GM12878 (cell line): ENCODE results near the gene PRRG3. TPM values are rescaled to one million over a fixed set of nuclear protein-coding genes. Genes with fewer than 3 reads are reported as not detected.

Experiments used
- ATAC-seq: fragments of 200-7000 bp; cut with Tn5 transposase; 3 replicates; pipeline ENCODE4 v1.9.1; 2020; ENCODE audit warnings: mild to moderate bottlenecking, moderate library complexity
- BruUV-seq: library from RNA; stranded (reverse); fragments of 400-500 nt; replicated peaks from 2 replicates; lab custom pipeline; 2021; lab: Mats Ljungman, UMichigan
- CTCF ChIA-PET: fragments of 300-600 bp; sonication (Branson Sonifier 250); formaldehyde crosslinking; extraction: SDS; loops from one replicate; lab custom pipeline; 2021; ENCODE audit warnings: inconsistent platforms; lab: Yijun Ruan, JAX
- POLR2A ChIA-PET: fragments of 350-600 bp; formaldehyde crosslinking; extraction: SDS; loops from one replicate; lab custom pipeline; 2021; ENCODE audit warnings: inconsistent platforms; lab: Charles Lee
- RAD21 ChIA-PET: fragments of 300-600 bp; sonication (Branson Sonifier 250); formaldehyde crosslinking; loops from one replicate; lab custom pipeline; 2023; ENCODE audit warnings: antibody characterized with exemption; ENCODE audit not compliant: unreplicated experiment; lab: Charles Lee
- SMC1A ChIA-PET: fragments of 300-600 bp; sonication (Branson Sonifier 250); formaldehyde crosslinking; loops from one replicate; lab custom pipeline; 2023; ENCODE audit not compliant: unreplicated experiment, uncharacterized antibody; lab: Charles Lee
- DNase-seq: peaks from one replicate; pipeline ENCODE4 v3.0.0-alpha.2; 2011; ENCODE audit warnings: low read depth, low spot score
- FAIRE-seq: peaks from 3 replicates; lab custom pipeline; 2011; peaks lifted over from hg19 to GRCh38; lab: Jason Lieb, UNC
- H2AFZ ChIP-seq: 2 replicates; pipeline ENCODE4 v1.6.0; 2011; ENCODE audit warnings: low read depth, low read length, control low read depth; ENCODE audit not compliant: control insufficient read depth
- H3K27ac ChIP-seq: 2 replicates; pipeline ENCODE4 v1.5.1; 2011; ENCODE audit warnings: control low read depth; ENCODE audit not compliant: control insufficient read depth, insufficient read depth
- H3K27me3 ChIP-seq, 2 experiments: replicated peaks in 1 of 2; 2 replicates each; pipeline versions ENCODE4 v1.6.0 to v1.6.1; 2011; ENCODE audit warnings: low read length in 1 of 2; ENCODE audit not compliant: control insufficient read depth in 2 of 2, insufficient read depth in 2 of 2
- H3K36me3 ChIP-seq, 2 experiments: 2 replicates each; pipeline ENCODE4 v1.5.1; 2011; ENCODE audit warnings: low read length in 1 of 2; ENCODE audit not compliant: control insufficient read depth in 2 of 2, insufficient read depth in 2 of 2
- H3K4me1 ChIP-seq: 2 replicates; pipeline ENCODE4 v1.6.1; 2011; ENCODE audit warnings: mild to moderate bottlenecking, low read length, moderate library complexity, mixed read lengths; ENCODE audit not compliant: control insufficient read depth, insufficient read depth
- H3K4me2 ChIP-seq: 2 replicates; pipeline ENCODE4 v1.6.0; 2011; ENCODE audit warnings: control low read depth; ENCODE audit not compliant: control insufficient read depth, insufficient read depth
- H3K4me3 ChIP-seq: fragments of 200-600 bp; sonication (generic); 2 replicates; pipeline ENCODE4 v1.5.1; 2016
- H3K79me2 ChIP-seq: 2 replicates; pipeline ENCODE4 v1.6.0; 2011; ENCODE audit warnings: low read length; ENCODE audit not compliant: control insufficient read depth, insufficient read depth
- H3K9ac ChIP-seq: 2 replicates; pipeline ENCODE4 v1.8.0; 2011; ENCODE audit warnings: low read length, control low read depth, mixed read lengths; ENCODE audit not compliant: control insufficient read depth, insufficient read depth
- H3K9me3 ChIP-seq: replicated peaks from 3 replicates; pipeline ENCODE4 v1.5.1; 2011; ENCODE audit warnings: mild to moderate bottlenecking, low read length; ENCODE audit not compliant: control insufficient read depth, insufficient read depth
- H4K20me1 ChIP-seq: 2 replicates; pipeline ENCODE4 v1.6.0; 2011; ENCODE audit not compliant: control insufficient read depth, insufficient read depth
- ASH2L ChIP-seq: fragments of 300-600, 200-600 bp; sonication (generic); IDR thresholded peaks from 2 replicates; pipeline ENCODE4 v1.6.1; 2017; ENCODE audit warnings: low read depth, mild to moderate bottlenecking, borderline replicate concordance
- ATF7 ChIP-seq: fragments of 450-650 bp; IDR thresholded peaks from 2 replicates; pipeline ENCODE4 v1.6.1; 2016; ENCODE audit warnings: low read depth, mild to moderate bottlenecking
- BHLHE40 ChIP-seq, 2 experiments: fragments of 450-650 bp in 1 of 2; IDR thresholded peaks; 2 replicates each; pipeline ENCODE4 v1.6.1; 2011 to 2017; ENCODE audit warnings: low read depth in 2 of 2, borderline replicate concordance in 1 of 2, improper control_type of control experiment in 1 of 2, low read length in 1 of 2, mild to moderate bottlenecking in 1 of 2
- CBFB ChIP-seq: IDR thresholded peaks from 2 replicates; pipeline ENCODE4 v1.6.1; 2016; ENCODE audit warnings: antibody characterized with exemption, low read depth
- CBX5 ChIP-seq: sonication (generic); IDR thresholded peaks from 2 replicates; pipeline ENCODE4 v1.6.1; 2016; ENCODE audit warnings: low read depth, moderate library complexity, mild to moderate bottlenecking, inconsistent platforms
- CEBPZ ChIP-seq: fragments of 150-350 bp; IDR thresholded peaks from 2 replicates; pipeline ENCODE4 v1.6.1; 2016; ENCODE audit warnings: low read depth, low read length
- CREM ChIP-seq: IDR thresholded peaks from 2 replicates; pipeline ENCODE4 v1.6.1; 2014; ENCODE audit warnings: antibody characterized with exemption, low read depth
- EED ChIP-seq: sonication (generic); IDR thresholded peaks from 2 replicates; pipeline ENCODE4 v1.6.1; 2016; ENCODE audit warnings: antibody characterized with exemption, low read depth
- EGR1 ChIP-seq, 2 experiments: IDR thresholded peaks; 1 replicate in 1 of 2; 2 replicates in 1 of 2; pipeline ENCODE4 v1.6.1; 2011 to 2012; ENCODE audit warnings: low read depth in 2 of 2, low read length in 2 of 2, borderline replicate concordance in 1 of 2, mild to moderate bottlenecking in 1 of 2, moderate library complexity in 1 of 2
- GABPA ChIP-seq: IDR thresholded peaks from 2 replicates; pipeline ENCODE4 v1.6.1; 2014; ENCODE audit warnings: antibody characterized with exemption, low read depth, mild to moderate bottlenecking, inconsistent platforms
- KDM1A ChIP-seq: fragments of 200-600 bp; sonication (generic); IDR thresholded peaks from 2 replicates; pipeline ENCODE4 v1.6.1; 2016; ENCODE audit warnings: borderline replicate concordance
- MYC ChIP-seq: IDR thresholded peaks from 2 replicates; pipeline ENCODE4 v1.6.1; 2011; ENCODE audit warnings: mild to moderate bottlenecking, low read length, moderate library complexity, inconsistent platforms; ENCODE audit not compliant: insufficient read depth, insufficient replicate concordance, insufficient read length, severe bottlenecking
- PKNOX1 ChIP-seq: fragments of 450-650 bp; IDR thresholded peaks from 2 replicates; pipeline ENCODE4 v1.6.1; 2016; ENCODE audit warnings: mild to moderate bottlenecking
- SMC3 ChIP-seq: IDR thresholded peaks from 2 replicates; pipeline ENCODE4 v1.6.1; 2011; ENCODE audit warnings: low read length, improper control_type of control experiment, borderline replicate concordance
- SPI1 ChIP-seq: IDR thresholded peaks from 2 replicates; pipeline ENCODE4 v1.6.1; 2011; ENCODE audit warnings: low read depth, mild to moderate bottlenecking, low read length, moderate library complexity, borderline replicate concordance; ENCODE audit not compliant: insufficient read depth
- TCF7 ChIP-seq: IDR thresholded peaks from 2 replicates; pipeline ENCODE4 v1.6.1; 2014; ENCODE audit warnings: antibody characterized with exemption, borderline replicate concordance
- ZNF622 ChIP-seq: fragments of 450-650 bp; IDR thresholded peaks from 2 replicates; pipeline ENCODE4 v1.6.1; 2017; ENCODE audit warnings: mild to moderate bottlenecking, inconsistent platforms
- ZNF687 ChIP-seq: fragments of 450-650 bp; IDR thresholded peaks from 2 replicates; pipeline ENCODE4 v1.6.1; 2017; ENCODE audit warnings: mild to moderate bottlenecking, moderate library complexity
- in situ Hi-C: fragments of 300-500 bp; cut with MboI; formaldehyde crosslinking; loops from 9 replicates; pipeline ENCODE4 v1.14.3; 2018; ENCODE audit warnings: mixed read lengths
- intact Hi-C: fragments of 100-400 bp; cut with micrococcal nuclease; formaldehyde crosslinking; loops from one replicate; pipeline ENCODE4 v1.14.2; 2022; ENCODE audit not compliant: unreplicated experiment
- polyA plus RNA-seq, 11 experiments: library from polyadenylated mRNA; depleted of rRNA in 4 of 11; unstranded in 6 of 11; stranded (reverse) in 5 of 11; fragments of >200 nt; fragmentation: Nextera tagmentation in 4 of 11; fragmentation: Illumina TruSeq in 1 of 11; extraction: Ambion mirVana in 4 of 11; extraction: Trizol in 1 of 11; gene quantifications; 1 replicate in 1 of 11; 2 replicates in 10 of 11; pipeline versions ENCODE4 v1.2.1 to v1.2.3, GENCODE V29; 2011 to 2016; ENCODE audit warnings: inconsistent platforms in 2 of 11, missing spikeins in 2 of 11, low read depth in 1 of 11
- total RNA-seq, 4 experiments: library from RNA; depleted of rRNA in 3 of 4; stranded (reverse); fragments of >200 nt in 3 of 4; fragmentation: Illumina TruSeq in 1 of 4; extraction: Trizol in 1 of 4; gene quantifications; 2 replicates each; pipeline versions ENCODE4 v1.2.1 to v1.2.3, GENCODE V29; 2013 to 2021

Gene PRRG3
- total and polyA plus RNA-seq, 10 of the 15 experiments (the other 5 are each of a cell fraction or from before 2014, with no cell fraction given) = under 0.01 TPM; not detected in 9

GRCh38 chrX:151688695-151689094, 6.6 kb upstream of the PRRG3 start:
- Histone ChIP-seq H3K27ac (no peak overlapping the region), H3K4me1 (no peaks in the 10 kb centered on the region), H3K4me3 (no peak overlapping the region), H3K9me3 (no peaks in the 10 kb centered on the region), H3K36me3 (no peaks in the 10 kb centered on the region), H4K20me1 (no peaks in the 10 kb centered on the region), H3K27me3 (no peaks in the 10 kb centered on the region), H3K9ac (no peak overlapping the region), H2AFZ (no peak overlapping the region), H3K79me2 (no peaks in the 10 kb centered on the region), H3K4me2 (no peak overlapping the region)
- no TSS peak for BruUV-seq
- CTCF ChIA-PET = no interaction called here
- RAD21 ChIA-PET = no interaction called here
- DNase-seq = no peak
- ATAC-seq = no peak
- no peak for FAIRE-seq
- SMC1A ChIA-PET = no interaction called here
- intact Hi-C loops (loop anchor here (10.0 kb wide), 1 partner anchor 324 kb away; no protein-coding TSS in a partner anchor), in situ Hi-C loops (loop anchor here (25.0 kb wide), 1 partner anchor 926 kb away; no protein-coding TSS in a partner anchor)
- TF ChIP-seq ATF7 (no peak), CEBPZ (no peak), PKNOX1 (no peak), SMC3 (no peak), BHLHE40 (IDR thresholded peaks at IDR 0.05; ENCODE audit: borderline replicate concordance in 1 of 2, low read depth in 2 of 2, low read length in 1 of 2) (no peak), CREM (no peak), SPI1 (no peak), MYC (no peak), EED (no peak), ZNF622 (no peak), CBFB (no peak), EGR1 (IDR thresholded peaks at IDR 0.05; ENCODE audit: borderline replicate concordance in 1 of 2, low read depth in 2 of 2, low read length in 2 of 2) (no peak), KDM1A (no peak), GABPA (no peak), CBX5 (no peak), TCF7 (no peak), ZNF687 (no peak), ASH2L (no peak)
- POLR2A ChIA-PET = no interaction called here
